ENCODE data around the gene KDM7A.

DNA sequence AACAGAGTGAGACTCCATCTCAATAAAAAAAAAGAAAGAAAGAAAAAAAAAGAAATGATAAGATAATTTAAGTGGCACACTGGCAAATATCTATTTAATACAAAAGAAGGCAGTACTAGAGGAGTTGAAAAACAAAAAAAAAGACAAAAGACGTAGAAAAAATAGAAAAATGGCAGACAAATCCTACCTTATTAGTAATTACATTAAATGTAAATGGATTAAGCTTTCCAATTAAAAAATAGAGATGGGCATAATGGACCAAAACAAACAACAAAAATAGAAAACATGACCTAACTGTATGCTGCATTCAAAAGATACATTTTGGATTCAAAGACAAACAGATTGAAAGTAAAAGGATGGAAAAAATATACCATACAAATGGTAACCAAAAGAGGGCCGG is 108.8 kb downstream of the KDM7A start:
- TF ChIP-seq, protein P1, sequence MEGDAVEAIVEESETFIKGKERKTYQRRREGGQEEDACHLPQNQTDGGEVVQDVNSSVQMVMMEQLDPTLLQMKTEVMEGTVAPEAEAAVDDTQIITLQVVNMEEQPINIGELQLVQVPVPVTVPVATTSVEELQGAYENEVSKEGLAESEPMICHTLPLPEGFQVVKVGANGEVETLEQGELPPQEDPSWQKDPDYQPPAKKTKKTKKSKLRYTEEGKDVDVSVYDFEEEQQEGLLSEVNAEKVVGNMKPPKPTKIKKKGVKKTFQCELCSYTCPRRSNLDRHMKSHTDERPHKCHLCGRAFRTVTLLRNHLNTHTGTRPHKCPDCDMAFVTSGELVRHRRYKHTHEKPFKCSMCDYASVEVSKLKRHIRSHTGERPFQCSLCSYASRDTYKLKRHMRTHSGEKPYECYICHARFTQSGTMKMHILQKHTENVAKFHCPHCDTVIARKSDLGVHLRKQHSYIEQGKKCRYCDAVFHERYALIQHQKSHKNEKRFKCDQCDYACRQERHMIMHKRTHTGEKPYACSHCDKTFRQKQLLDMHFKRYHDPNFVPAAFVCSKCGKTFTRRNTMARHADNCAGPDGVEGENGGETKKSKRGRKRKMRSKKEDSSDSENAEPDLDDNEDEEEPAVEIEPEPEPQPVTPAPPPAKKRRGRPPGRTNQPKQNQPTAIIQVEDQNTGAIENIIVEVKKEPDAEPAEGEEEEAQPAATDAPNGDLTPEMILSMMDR (conservative IDR thresholded peaks at IDR 0.05; ENCODE audit: low read depth, low read length): no peak
- TF ChIP-seq POLR2A (IDR thresholded peaks at IDR 0.05; ENCODE audit: low read depth, low read length) (no peak), MAZ (IDR thresholded peaks at IDR 0.05; ENCODE audit: borderline replicate concordance, low read depth, low read length) (no peak), CEBPB (IDR thresholded peaks at IDR 0.05; ENCODE audit: low read depth, low read length) (no peak), MAFK (IDR thresholded peaks at IDR 0.05; ENCODE audit: low read depth, low read length) (no peak)
- TF ChIP-seq, protein P2, sequence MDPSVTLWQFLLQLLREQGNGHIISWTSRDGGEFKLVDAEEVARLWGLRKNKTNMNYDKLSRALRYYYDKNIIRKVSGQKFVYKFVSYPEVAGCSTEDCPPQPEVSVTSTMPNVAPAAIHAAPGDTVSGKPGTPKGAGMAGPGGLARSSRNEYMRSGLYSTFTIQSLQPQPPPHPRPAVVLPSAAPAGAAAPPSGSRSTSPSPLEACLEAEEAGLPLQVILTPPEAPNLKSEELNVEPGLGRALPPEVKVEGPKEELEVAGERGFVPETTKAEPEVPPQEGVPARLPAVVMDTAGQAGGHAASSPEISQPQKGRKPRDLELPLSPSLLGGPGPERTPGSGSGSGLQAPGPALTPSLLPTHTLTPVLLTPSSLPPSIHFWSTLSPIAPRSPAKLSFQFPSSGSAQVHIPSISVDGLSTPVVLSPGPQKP (IDR thresholded peaks at IDR 0.05; ENCODE audit: borderline replicate concordance, low read depth, low read length): no peak
- TF ChIP-seq, protein P3, sequence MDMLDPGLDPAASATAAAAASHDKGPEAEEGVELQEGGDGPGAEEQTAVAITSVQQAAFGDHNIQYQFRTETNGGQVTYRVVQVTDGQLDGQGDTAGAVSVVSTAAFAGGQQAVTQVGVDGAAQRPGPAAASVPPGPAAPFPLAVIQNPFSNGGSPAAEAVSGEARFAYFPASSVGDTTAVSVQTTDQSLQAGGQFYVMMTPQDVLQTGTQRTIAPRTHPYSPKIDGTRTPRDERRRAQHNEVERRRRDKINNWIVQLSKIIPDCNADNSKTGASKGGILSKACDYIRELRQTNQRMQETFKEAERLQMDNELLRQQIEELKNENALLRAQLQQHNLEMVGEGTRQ (IDR thresholded peaks at IDR 0.05; ENCODE audit: low read depth, low read length): no peak
